GM23248 (cell line): ENCODE measurements around the gene GLB1L3. TPM values are rescaled to one million over a fixed set of nuclear protein-coding genes. Genes with fewer than 3 reads are reported as not detected.

ENCODE experiments used
- DNase-seq: peaks from one replicate; pipeline ENCODE4 v3.0.0-alpha.2; 2015
- H2AFZ ChIP-seq: fragments of 200-600 bp; sonication (generic); 2 replicates; pipeline ENCODE4 v1.6.1; 2016; ENCODE audit warnings: antibody characterized with exemption
- H3F3A ChIP-seq: fragments of 200-600 bp; sonication (generic); 2 replicates; pipeline ENCODE4 v1.6.1; 2016; ENCODE audit warnings: mild to moderate bottlenecking, antibody characterized with exemption, mixed run types; ENCODE audit not compliant: insufficient read depth
- H3K27ac ChIP-seq: fragments of 200-600 bp; sonication (generic); 2 replicates; pipeline ENCODE4 v1.5.1; 2016; ENCODE audit warnings: mild to moderate bottlenecking
- H3K27me3 ChIP-seq: fragments of 200-600 bp; sonication (generic); replicated peaks from 2 replicates; pipeline ENCODE4 v1.6.1; 2016; ENCODE audit warnings: mild to moderate bottlenecking; ENCODE audit not compliant: insufficient read depth
- H3K36me3 ChIP-seq: fragments of 200-600 bp; sonication (generic); 2 replicates; pipeline ENCODE4 v1.6.1; 2016; ENCODE audit warnings: low read depth, mild to moderate bottlenecking
- H3K4me1 ChIP-seq: fragments of 200-600 bp; sonication (generic); 2 replicates; pipeline ENCODE4 v1.6.1; 2016; ENCODE audit warnings: mild to moderate bottlenecking; ENCODE audit not compliant: insufficient read depth
- H3K4me2 ChIP-seq: fragments of 200-600 bp; sonication (generic); one replicate; pipeline ENCODE4 v1.6.1; 2016; ENCODE audit warnings: mild to moderate bottlenecking; ENCODE audit not compliant: unreplicated experiment
- H3K4me3 ChIP-seq: fragments of 200-600 bp; sonication (generic); 2 replicates; pipeline ENCODE4 v1.5.1; 2016; ENCODE audit warnings: mild to moderate bottlenecking
- H3K79me2 ChIP-seq: fragments of 200-600 bp; sonication (generic); 2 replicates; pipeline ENCODE4 v1.6.1; 2016; ENCODE audit warnings: mild to moderate bottlenecking; ENCODE audit not compliant: insufficient read depth
- H3K9ac ChIP-seq: fragments of 200-600 bp; sonication (generic); 2 replicates; pipeline ENCODE4 v1.6.1; 2016; ENCODE audit warnings: mild to moderate bottlenecking
- H3K9me2 ChIP-seq: fragments of 200-600 bp; sonication (generic); 2 replicates; pipeline ENCODE4 v1.6.1; 2016; ENCODE audit warnings: mixed run types, mild to moderate bottlenecking, moderate library complexity; ENCODE audit not compliant: insufficient read depth
- H3K9me3 ChIP-seq: fragments of 200-600 bp; sonication (generic); one replicate; pipeline ENCODE4 v1.6.1; 2017; ENCODE audit warnings: low read depth
- H4K20me1 ChIP-seq: fragments of 200-600 bp; sonication (generic); 2 replicates; pipeline ENCODE4 v1.6.0; 2016; ENCODE audit not compliant: insufficient read depth
- EZH2 ChIP-seq: fragments of 200-600 bp; sonication (generic); IDR thresholded peaks from 2 replicates; pipeline ENCODE4 v1.6.1; 2018; ENCODE audit warnings: antibody characterized with exemption, mild to moderate bottlenecking; ENCODE audit not compliant: insufficient read depth, poor library complexity, severe bottlenecking
- EZH2phosphoT487 ChIP-seq: fragments of 200-600 bp; sonication (generic); IDR thresholded peaks from 2 replicates; pipeline ENCODE4 v1.6.1; 2018; ENCODE audit warnings: antibody characterized with exemption, moderate library complexity, mild to moderate bottlenecking, low read depth; ENCODE audit not compliant: insufficient read depth
- WGBS, 2 experiments: methylation state at CpG; one replicate each; pipeline ENCODE4 v1.1.6; 2015 to 2017; ENCODE audit warnings: low lambda C conversion rate in 2 of 2, low coverage in 1 of 2; ENCODE audit errors: missing lambda C conversion rate in 2 of 2; 5-methylcytosine and 5-hydroxymethylcytosine counted together
- in situ Hi-C: fragments of 300-500 bp; cut with MboI; formaldehyde crosslinking; loops from 2 replicates; pipeline ENCODE4 v1.15.0; 2020
- polyA plus RNA-seq: library from polyadenylated mRNA; unstranded; fragments of >200 nt; fragmentation: Nextera tagmentation; extraction: Ambion mirVana; gene quantifications from 2 replicates; pipeline ENCODE4 v1.2.1, GENCODE V29; 2016
- total RNA-seq: library from RNA; depleted of rRNA; stranded (reverse); fragments of >200 nt; shearing (Covaris generic); gene quantifications from 2 replicates; pipeline ENCODE4 v1.2.3, GENCODE V29; 2014

GLB1L3 gene
- total and polyA plus RNA-seq, 2 experiments from 2014 or later = not detected

- Histone ChIP-seq H3K36me3 (no peaks in the 10 kb centered on the region), H3K27me3 (no peaks in the 10 kb centered on the region), H3K27ac (no peak overlapping the region), H3K4me2 (no peak overlapping the region), H3K79me2 (no peaks in the 10 kb centered on the region), H3K4me1 (no peaks in the 10 kb centered on the region), H2AFZ (no peak overlapping the region), H3F3A (no peaks in the 10 kb centered on the region), H4K20me1 (no peaks in the 10 kb centered on the region), H3K9me2 (no peaks in the 10 kb centered on the region), H3K9me3 (no peaks in the 10 kb centered on the region), H3K4me3 (no peak overlapping the region), H3K9ac (no peak overlapping the region)
- TF ChIP-seq EZH2 = no peak
- no peak for TF ChIP-seq EZH2phosphoT487
- DNase-seq = no peak
- WGBS, 2 experiments = 49 to 72% methylated on average over 5 of the region's 5 CpGs
- in situ Hi-C loops = no loop called here
Observed at GRCh38 chr11:134346976-134347350, 70.8 kb downstream of the GLB1L3 start.

GRCh38 chr11:134347441-134347840, 71.3 kb downstream of the GLB1L3 start:
- no peak overlapping the region for H3K4me2 ChIP-seq
- no peaks in the 10 kb centered on the region for H3K9me2 ChIP-seq
- no peak overlapping the region for H3K9ac ChIP-seq
- no peaks in the 10 kb centered on the region for H3K79me2 ChIP-seq
- in situ Hi-C loops = no loop called here
- 33 to 41% methylated on average over 10 of the region's 10 CpGs for WGBS, 2 experiments
- H3K27me3 ChIP-seq = no peaks in the 10 kb centered on the region
- no peaks in the 10 kb centered on the region for H3F3A ChIP-seq
- no peaks in the 10 kb centered on the region for H3K36me3 ChIP-seq
- no peak overlapping the region for H3K4me3 ChIP-seq
- H3K9me3 ChIP-seq = no peaks in the 10 kb centered on the region
- H3K4me1 ChIP-seq = no peaks in the 10 kb centered on the region
- H3K27ac ChIP-seq = no peak overlapping the region
- no peak overlapping the region for H2AFZ ChIP-seq
- TF ChIP-seq EZH2 = no peak
- TF ChIP-seq EZH2phosphoT487 = no peak
- no peaks in the 10 kb centered on the region for H4K20me1 ChIP-seq
- DNase-seq = no peak

- Histone ChIP-seq H3K27me3 (no peaks in the 10 kb centered on the region), H3F3A (no peaks in the 10 kb centered on the region), H3K36me3 (no peaks in the 10 kb centered on the region), H3K4me3 (no peak overlapping the region), H4K20me1 (no peaks in the 10 kb centered on the region), H3K9ac (no peak overlapping the region), H3K4me1 (no peaks in the 10 kb centered on the region), H2AFZ (no peak overlapping the region), H3K4me2 (no peak overlapping the region), H3K27ac (no peak overlapping the region), H3K79me2 (no peaks in the 10 kb centered on the region), H3K9me2 (no peaks in the 10 kb centered on the region), H3K9me3 (no peaks in the 10 kb centered on the region)
- no peak for DNase-seq
- in situ Hi-C loops = no loop called here
- 18 to 28% methylated on average over 6 of the region's 6 CpGs for WGBS, 2 experiments
- TF ChIP-seq EZH2 = no peak
- TF ChIP-seq EZH2phosphoT487 = no peak
Observed at GRCh38 chr11:134349109-134349801, 73.1 kb downstream of the GLB1L3 start.

- no peak for DNase-seq
- Histone ChIP-seq H3K9me2 (no peaks in the 10 kb centered on the region), H3K79me2 (no peaks in the 10 kb centered on the region), H2AFZ (no peak overlapping the region), H3F3A (no peaks in the 10 kb centered on the region), H3K27me3 (no peaks in the 10 kb centered on the region), H3K27ac (no peak overlapping the region), H3K4me1 (no peaks in the 10 kb centered on the region), H3K4me2 (no peak overlapping the region), H3K36me3 (no peaks in the 10 kb centered on the region), H4K20me1 (no peaks in the 10 kb centered on the region), H3K4me3 (no peak overlapping the region), H3K9ac (no peak overlapping the region), H3K9me3 (no peaks in the 10 kb centered on the region)
- TF ChIP-seq EZH2 (no peak), EZH2phosphoT487 (no peak)
- WGBS, 2 experiments = 38 to 41% methylated on average over 10 of the region's 10 CpGs
- in situ Hi-C loops = no loop called here
Observed at GRCh38 chr11:134349802-134350355, 73.7 kb downstream of the GLB1L3 start.
